K562 (cell line): Measurements from ENCODE around the gene CASP2. TPM values are rescaled to one million over a fixed set of nuclear protein-coding genes. Genes with fewer than 3 reads are reported as not detected.

Experiments used
- ATAC-seq: fragments of 200-7000 bp; cut with Tn5 transposase; 3 replicates; pipeline ENCODE4 v1.9.1; 2020; ENCODE audit warnings: moderate library complexity
- BruUV-seq: library from RNA; stranded (reverse); fragments of 400-500 nt; replicated peaks from 2 replicates; lab custom pipeline; 2021; lab: Mats Ljungman, UMichigan
- CTCF ChIA-PET: fragments of 300-600 bp; formaldehyde crosslinking; extraction: SDS; loops from one replicate; lab custom pipeline; 2021; ENCODE audit warnings: low intra/inter-chr PET ratio; lab: Yijun Ruan, JAX
- POLR2A ChIA-PET: fragments of 300-600, 350-650 bp; sonication (Branson Sonifier 250); formaldehyde crosslinking; extraction: SDS; loops from one replicate; lab custom pipeline; 2021; ENCODE audit warnings: antibody characterized with exemption, inconsistent platforms; lab: Yijun Ruan, JAX
- DNase-seq, 4 experiments: peaks; one replicate each; pipeline versions ENCODE4 v3.0.0 to v3.0.0-alpha.2; 2011 to 2018; ENCODE audit warnings: low spot score in 3 of 4, mixed read lengths in 3 of 4; ENCODE audit errors: extremely low read depth in 1 of 4
- FAIRE-seq: peaks from 2 replicates; lab custom pipeline; 2011; peaks lifted over from hg19 to GRCh38; lab: Jason Lieb, UNC
- H2AFZ ChIP-seq: 2 replicates; pipeline ENCODE4 v1.6.0; 2011; ENCODE audit warnings: low read depth, low read length, control low read depth, inconsistent platforms
- H3K27ac ChIP-seq: fragments of 200-600 bp; 3 replicates; pipeline ENCODE4 v1.8.0; 2011; ENCODE audit warnings: low read depth, mild to moderate bottlenecking, control low read depth, inconsistent platforms, low read length, moderate library complexity, mixed read lengths; ENCODE audit errors: extremely low read depth
- H3K27me3 ChIP-seq, 2 experiments: fragments of 300-600 bp in 1 of 2; 2 replicates in 1 of 2; 3 replicates in 1 of 2; pipeline versions ENCODE4 v1.6.0 to v1.8.0; 2011; ENCODE audit warnings: inconsistent platforms in 2 of 2, low read length in 2 of 2, mild to moderate bottlenecking in 1 of 2, mixed read lengths in 1 of 2, moderate library complexity in 1 of 2; ENCODE audit not compliant: control insufficient read depth in 2 of 2, insufficient read depth in 2 of 2
- H3K36me3 ChIP-seq: fragments of 300-600 bp; 3 replicates; pipeline ENCODE4 v1.8.0; 2011; ENCODE audit warnings: mild to moderate bottlenecking, low read length, inconsistent platforms; ENCODE audit not compliant: control insufficient read depth, insufficient read depth
- H3K4me1 ChIP-seq, 2 experiments: fragments of 200-600 bp in 1 of 2; replicated peaks in 1 of 2; 2 replicates in 1 of 2; 3 replicates in 1 of 2; pipeline versions ENCODE4 v1.5.1 to v1.8.0; 2011; ENCODE audit warnings: inconsistent platforms in 2 of 2, low read length in 2 of 2, mild to moderate bottlenecking in 1 of 2, mixed read lengths in 1 of 2, moderate library complexity in 1 of 2; ENCODE audit not compliant: control insufficient read depth in 2 of 2, insufficient read depth in 2 of 2
- H3K4me2 ChIP-seq: 2 replicates; pipeline ENCODE4 v1.6.1; 2011; ENCODE audit warnings: low read length, control low read depth, inconsistent platforms, mixed read lengths; ENCODE audit not compliant: insufficient read depth
- H3K4me3 ChIP-seq: fragments of 200-600 bp; sonication (generic), shearing (Covaris generic); 2 replicates; pipeline ENCODE4 v1.5.1; 2016; ENCODE audit warnings: control low read depth, inconsistent platforms
- H3K79me2 ChIP-seq: fragments of 200-600 bp; 3 replicates; pipeline ENCODE4 v1.8.0; 2011; ENCODE audit warnings: low read length, inconsistent platforms; ENCODE audit not compliant: control insufficient read depth, insufficient read depth
- H3K9ac ChIP-seq, 2 experiments: 2 replicates each; pipeline versions ENCODE4 v1.6.0 to v1.6.1; 2011; ENCODE audit warnings: low read depth in 2 of 2, low read length in 2 of 2, control low read depth in 1 of 2, inconsistent platforms in 1 of 2, mild to moderate bottlenecking in 1 of 2, mixed read lengths in 1 of 2; ENCODE audit not compliant: insufficient read depth in 1 of 2
- H3K9me1 ChIP-seq: one replicate; pipeline ENCODE4 v1.6.0; 2011; ENCODE audit warnings: inconsistent platforms, mild to moderate bottlenecking, low read length, moderate library complexity; ENCODE audit not compliant: control insufficient read depth, insufficient read depth
- H3K9me3 ChIP-seq: replicated peaks from 2 replicates; pipeline ENCODE4 v1.5.1; 2011; ENCODE audit warnings: low read depth, low read length, inconsistent platforms; ENCODE audit not compliant: control insufficient read depth, insufficient read depth
- H4K20me1 ChIP-seq: replicated peaks from 2 replicates; pipeline ENCODE4 v1.6.1; 2011; ENCODE audit warnings: low read length, inconsistent platforms, mixed read lengths; ENCODE audit not compliant: control insufficient read depth, insufficient read depth
- BCOR ChIP-seq: fragments of 450-650 bp; IDR thresholded peaks from 2 replicates; pipeline ENCODE4 v1.6.1; 2016
- BDP1 ChIP-seq: IDR thresholded peaks from 3 replicates; pipeline ENCODE4 v1.6.1; 2011; ENCODE audit not compliant: insufficient read length, insufficient read depth
- EP400 ChIP-seq: fragments of 450-650 bp; IDR thresholded peaks from 2 replicates; pipeline ENCODE4 v1.6.1; 2017; ENCODE audit warnings: antibody characterized with exemption, mild to moderate bottlenecking, moderate library complexity
- FOXK2 ChIP-seq, 2 experiments: fragments of 450-650 bp; IDR thresholded peaks in 1 of 2; conservative IDR thresholded peaks in 1 of 2; 2 replicates each; pipeline ENCODE4 v1.6.1; 2016; ENCODE audit warnings: low read depth in 2 of 2, mild to moderate bottlenecking in 1 of 2
- HMGXB4 ChIP-seq: sonication (generic); formaldehyde crosslinking; IDR thresholded peaks from 2 replicates; pipeline ENCODE4 v1.8.1; 2023; ENCODE audit warnings: mild to moderate bottlenecking, missing genetic modification reagents
- PCBP2 ChIP-seq: fragments of 200-400 bp; formaldehyde crosslinking; IDR thresholded peaks from 2 replicates; pipeline ENCODE4 v1.6.1; 2018; ENCODE audit warnings: low read length, low read depth, mild to moderate bottlenecking, moderate library complexity; ENCODE audit not compliant: poor library complexity, severe bottlenecking
- SMAD1 ChIP-seq: fragments of 150-350 bp; IDR thresholded peaks from 2 replicates; pipeline ENCODE4 v1.6.1; 2014; ENCODE audit warnings: low read length, low read depth; ENCODE audit not compliant: partially characterized antibody
- TFAM ChIP-seq: fragments of 250-450 bp; sonication (Bioruptor Pico); conservative IDR thresholded peaks from 2 replicates; pipeline ENCODE4 v1.5.0; 2021; ENCODE audit warnings: mild to moderate bottlenecking, moderate library complexity
- TFAP4 ChIP-seq: sonication (generic); formaldehyde crosslinking; IDR thresholded peaks from 2 replicates; pipeline ENCODE4 v1.8.0; 2022; ENCODE audit warnings: missing genetic modification reagents, mild to moderate bottlenecking, moderate library complexity, borderline replicate concordance
- ZBTB26 ChIP-seq: fragments of 450-650 bp; formaldehyde crosslinking; IDR thresholded peaks from 2 replicates; pipeline ENCODE4 v1.4.0; 2022; ENCODE audit warnings: missing genetic modification characterization
- ZNF280A ChIP-seq: fragments of 450-650 bp; IDR thresholded peaks from 2 replicates; pipeline ENCODE4 v1.6.1; 2018; ENCODE audit warnings: mild to moderate bottlenecking, low read depth; ENCODE audit not compliant: partially characterized antibody
- ZNF280B ChIP-seq: fragments of 250-450 bp; sonication (Bioruptor Pico); IDR thresholded peaks from 2 replicates; pipeline ENCODE4 v1.5.1; 2021; ENCODE audit warnings: mild to moderate bottlenecking
- ZNF830 ChIP-seq: fragments of 250-450 bp; sonication (Bioruptor Pico); IDR thresholded peaks from 2 replicates; pipeline ENCODE4 v1.5.0; 2021; ENCODE audit warnings: mild to moderate bottlenecking
- WGBS: fragments of 100-300 bp; shearing (Covaris generic); methylation state at CpG from one replicate; pipeline ENCODE4 v1.1.6; 2016; ENCODE audit warnings: low coverage, mixed read lengths; ENCODE audit not compliant: insufficient coverage; ENCODE audit errors: missing lambda C conversion rate; 5-methylcytosine and 5-hydroxymethylcytosine counted together
- in situ Hi-C: fragments of 300-500 bp; cut with MboI; formaldehyde crosslinking; loops from 4 replicates; pipeline ENCODE4 v1.15.0; 2018; ENCODE audit warnings: inconsistent platforms, mixed read lengths
- intact Hi-C: fragments of 100-400 bp; cut with micrococcal nuclease; formaldehyde crosslinking; loops from 2 replicates; pipeline ENCODE4 v1.14.2; 2022
- polyA plus RNA-seq, 8 experiments: library from polyadenylated mRNA; depleted of rRNA in 4 of 8; stranded (reverse) in 5 of 8; unstranded in 3 of 8; fragments of >200 nt; fragmentation: Nextera tagmentation in 2 of 8; fragmentation: Illumina TruSeq in 1 of 8; extraction: Ambion mirVana in 2 of 8; extraction: Trizol in 1 of 8; gene quantifications; 2 replicates each; pipeline versions ENCODE4 v1.2.1 to v1.2.3, GENCODE V29; 2011 to 2014; ENCODE audit warnings: inconsistent platforms in 1 of 8, missing spikeins in 1 of 8
- total RNA-seq, 7 experiments: library from RNA; depleted of rRNA in 6 of 7; stranded (reverse); fragments of >200 nt in 6 of 7; fragmentation: Illumina TruSeq in 2 of 7; extraction: Trizol in 2 of 7; gene quantifications; 2 replicates each; pipeline versions ENCODE4 v1.2.1 to v1.2.3, GENCODE V29; 2011 to 2021; ENCODE audit warnings: low replicate concordance in 1 of 7

CASP2 gene
- total and polyA plus RNA-seq, 9 of the 15 experiments (the other 6 are each of a cell fraction or from before 2014, with no cell fraction given), result 18.8 to 64.9 (median 24.1) TPM

GRCh38 chr7:143279186-143280098, 8.7 kb upstream of the CASP2 start:
- H3K36me3 ChIP-seq, result no peaks in the 10 kb centered on the region
- intact Hi-C loops (no loop called here), in situ Hi-C loops (no loop called here)
- ChIA-PET POLR2A (interaction anchor here (0.9 to 1.7 kb wide), 6 partner anchors 9 to 39 kb away, joined by 3 to 11 read pairs (median 5); partner anchors contain the start of genes CASP2 and GSTK1), CTCF (no interaction called here)
- no TSS peak for BruUV-seq
- peak overlapping the region; percentile 27 for H2AFZ ChIP-seq
- no peaks in the 10 kb centered on the region for H3K79me2 ChIP-seq
- no peaks in the 10 kb centered on the region for H4K20me1 ChIP-seq
- H3K27ac ChIP-seq, result no peak overlapping the region
- no peak overlapping the region for H3K9ac ChIP-seq
- H3K4me3 ChIP-seq, result no peak overlapping the region
- H3K9me1 ChIP-seq, result no peaks in the 10 kb centered on the region
- DNase-seq (no peak), FAIRE-seq (peak; percentile 15), ATAC-seq (peak; percentile 11; the same call in 2 of the 3 replicates)
- H3K4me1 ChIP-seq, result peaks cover 0 to 9% of the 10 kb centered on the region in 2 experiments; a peak in 3 of 5 replicates
- no peaks in the 10 kb centered on the region for H3K27me3 ChIP-seq
- no peaks in the 10 kb centered on the region for H3K9me3 ChIP-seq
- H3K4me2 ChIP-seq, result no peak overlapping the region
- WGBS, result 25% methylated on average over 8 of the region's 8 CpGs
- no peak for TF ChIP-seq TFAP4 (CRISPR knock-in tag)
- TF ChIP-seq BDP1, result no peak
- TF ChIP-seq ZNF280A, result no peak
- TF ChIP-seq SMAD1, result no peak
- no peak for TF ChIP-seq ZNF280B (CRISPR knock-in tag)
- no peak for TF ChIP-seq HMGXB4 (CRISPR knock-in tag)
- no peak for TF ChIP-seq TFAM (CRISPR knock-in tag)
- TF ChIP-seq BCOR, result peak; percentile 64; the same call in 1 of the 2 replicates
- no peak for TF ChIP-seq EP400
- TF ChIP-seq ZNF830 (CRISPR knock-in tag), result no peak
- no peak for TF ChIP-seq PCBP2
- TF ChIP-seq FOXK2 (conservative IDR thresholded peaks at IDR 0.05 in 1 of 2, IDR thresholded peaks at IDR 0.05 in 1 of 2; ENCODE audit: low read depth in 2 of 2), result no peak
- no peak for TF ChIP-seq ZBTB26
